ENCODE results near the gene FLNC.

Gene FLNC

GRCh38 chr7:128879939-128880746 is 49.9 kb downstream of the FLNC start:
- Histone ChIP-seq H3K9me2 (replicated peaks; ENCODE audit: control insufficient read depth, low read length) (no peaks in the 10 kb centered on the region), H3K4me2 (ENCODE audit: low read length) (no peak overlapping the region), H3F3A (ENCODE audit: control insufficient read depth, insufficient read depth) (no peaks in the 10 kb centered on the region), H3K36me3 (ENCODE audit: control insufficient read depth, low read length) (no peaks in the 10 kb centered on the region), H3K27me3 (ENCODE audit: control insufficient read depth, low read length) (no peaks in the 10 kb centered on the region), H3K4me3 (ENCODE audit: low read length) (no peak overlapping the region), H3K9me3 (ENCODE audit: control insufficient read depth, insufficient read depth, low read length) (no peaks in the 10 kb centered on the region), H3K27ac (ENCODE audit: low read depth, low read length) (no peak overlapping the region), H4K20me1 (ENCODE audit: control insufficient read depth, insufficient read depth, low read depth, low read length) (no peaks in the 10 kb centered on the region), H3K79me2 (ENCODE audit: control insufficient read depth, low read length) (no peaks in the 10 kb centered on the region), H3K4me1 (ENCODE audit: control insufficient read depth, low read length) (peaks cover 9% of the 10 kb centered on the region)
- TF ChIP-seq CTCF (IDR thresholded peaks at IDR 0.05; ENCODE audit: low read depth, low read length, poor library complexity, severe bottlenecking) (peak; percentile 45), EZH2phosphoT487 (IDR thresholded peaks at IDR 0.05; ENCODE audit: borderline replicate concordance, low read length) (no peak)

GRCh38 chr7:128880791-128881457 is 50.7 kb downstream of the FLNC start:
- no peaks in the 10 kb centered on the region for H4K20me1 ChIP-seq (ENCODE audit: control insufficient read depth, insufficient read depth, low read depth, low read length)
- no peaks in the 10 kb centered on the region for H3K9me2 ChIP-seq (replicated peaks; ENCODE audit: control insufficient read depth, low read length)
- H3K9me3 ChIP-seq (ENCODE audit: control insufficient read depth, insufficient read depth, low read length) = no peaks in the 10 kb centered on the region
- H3K4me2 ChIP-seq (ENCODE audit: low read length) = no peak overlapping the region
- no peaks in the 10 kb centered on the region for H3K27me3 ChIP-seq (ENCODE audit: control insufficient read depth, low read length)
- TF ChIP-seq CTCF (IDR thresholded peaks at IDR 0.05; ENCODE audit: low read depth, low read length, poor library complexity, severe bottlenecking) = no peak
- TF ChIP-seq EZH2phosphoT487 (IDR thresholded peaks at IDR 0.05; ENCODE audit: borderline replicate concordance, low read length) = no peak
- H3K36me3 ChIP-seq (ENCODE audit: control insufficient read depth, low read length) = no peaks in the 10 kb centered on the region
- no peaks in the 10 kb centered on the region for H3F3A ChIP-seq (ENCODE audit: control insufficient read depth, insufficient read depth)
- H3K4me1 ChIP-seq (ENCODE audit: control insufficient read depth, low read length) = peaks cover 9% of the 10 kb centered on the region
- no peak overlapping the region for H3K27ac ChIP-seq (ENCODE audit: low read depth, low read length)
- H3K4me3 ChIP-seq (ENCODE audit: low read length) = no peak overlapping the region
- no peaks in the 10 kb centered on the region for H3K79me2 ChIP-seq (ENCODE audit: control insufficient read depth, low read length)

- Histone ChIP-seq H3K36me3 (ENCODE audit: control insufficient read depth, low read length) (no peaks in the 10 kb centered on the region), H3K4me2 (ENCODE audit: low read length) (no peak overlapping the region), H3K9me3 (ENCODE audit: control insufficient read depth, insufficient read depth, low read length) (no peaks in the 10 kb centered on the region), H3F3A (ENCODE audit: control insufficient read depth, insufficient read depth) (no peaks in the 10 kb centered on the region), H3K27me3 (ENCODE audit: control insufficient read depth, low read length) (no peaks in the 10 kb centered on the region), H3K27ac (ENCODE audit: low read depth, low read length) (no peak overlapping the region), H3K4me3 (ENCODE audit: low read length) (no peak overlapping the region), H3K9me2 (replicated peaks; ENCODE audit: control insufficient read depth, low read length) (no peaks in the 10 kb centered on the region), H3K79me2 (ENCODE audit: control insufficient read depth, low read length) (no peaks in the 10 kb centered on the region), H4K20me1 (ENCODE audit: control insufficient read depth, insufficient read depth, low read depth, low read length) (no peaks in the 10 kb centered on the region), H3K4me1 (ENCODE audit: control insufficient read depth, low read length) (peaks cover 9% of the 10 kb centered on the region)
- TF ChIP-seq EZH2phosphoT487 (IDR thresholded peaks at IDR 0.05; ENCODE audit: borderline replicate concordance, low read length) (no peak), CTCF (IDR thresholded peaks at IDR 0.05; ENCODE audit: low read depth, low read length, poor library complexity, severe bottlenecking) (no peak)
These were observed 51.4 kb downstream of the FLNC start for GRCh38 chr7:128881458-128882125.

Data from DOHH2 (cell line).